GM19025 (cell line): ENCODE results near the gene SLC39A11.
"Not testable (repeated sequence)": the region's sequence is repeated elsewhere in the genome, so short reads cannot be mapped to it uniquely, and the experiment has no call there.

Source experiments
- ATAC-seq: cut with Tn5 transposase; IDR thresholded peaks from one replicate; pipeline ENCODE4 v1.9.1; 2021; ENCODE audit warnings: mild to moderate bottlenecking, low read depth, moderate library complexity; ENCODE audit not compliant: unreplicated experiment

Gene SLC39A11

GRCh38 chr17:73111386-73111785 lies 18.9 kb upstream of the SLC39A11 start:
- ATAC-seq, result no peak

- ATAC-seq, result no peak
Observed at GRCh38 chr17:73107191-73107590, 14.7 kb upstream of the SLC39A11 start.

- no peak for ATAC-seq
Observed at GRCh38 chr17:73105431-73105830, 12.9 kb upstream of the SLC39A11 start.

- ATAC-seq, result no peak
Observed at GRCh38 chr17:73104450-73104849, 12.0 kb upstream of the SLC39A11 start.

- no peak for ATAC-seq
Observed at GRCh38 chr17:73103641-73104335, 11.3 kb upstream of the SLC39A11 start.

GRCh38 chr17:73101031-73101430 lies 8.5 kb upstream of the SLC39A11 start:
- ATAC-seq, result no peak

GRCh38 chr17:73100363-73100762 lies 7.9 kb upstream of the SLC39A11 start:
- no peak for ATAC-seq

GRCh38 chr17:73099511-73099910 lies 7.0 kb upstream of the SLC39A11 start:
- ATAC-seq, result no peak

GRCh38 chr17:73098919-73099318 lies 6.4 kb upstream of the SLC39A11 start:
- no peak for ATAC-seq

GRCh38 chr17:73097973-73098765 lies 5.7 kb upstream of the SLC39A11 start:
- ATAC-seq, result not testable (repeated sequence)

GRCh38 chr17:73096866-73097265 lies 4.4 kb upstream of the SLC39A11 start:
- ATAC-seq, result no peak

GRCh38 chr17:73096211-73096610 lies 3.7 kb upstream of the SLC39A11 start:
- ATAC-seq, result no peak

GRCh38 chr17:73093286-73093685 lies 798 bp upstream of the SLC39A11 start:
- no peak for ATAC-seq

- ATAC-seq, result no peak
Observed at GRCh38 chr17:73091770-73092522, 542 bp downstream of the SLC39A11 start.

- no peak for ATAC-seq
Observed at GRCh38 chr17:73091410-73091769, 1.1 kb downstream of the SLC39A11 start.

GRCh38 chr17:73090396-73091202 lies 1.9 kb downstream of the SLC39A11 start:
- ATAC-seq, result no peak

- no peak for ATAC-seq
Observed at GRCh38 chr17:73089322-73090317, 2.9 kb downstream of the SLC39A11 start.

- no peak for ATAC-seq
Observed at GRCh38 chr17:73088561-73088960, 3.9 kb downstream of the SLC39A11 start.

GRCh38 chr17:73083432-73083831 lies 9.1 kb downstream of the SLC39A11 start:
- ATAC-seq, result no peak
